ENCODE measurements around the gene CFAP73.
A peak's percentile ranks its signal among the peaks of the same experiment; 100 is the strongest.
"Not testable (repeated sequence)": the region's sequence is repeated elsewhere in the genome, so short reads cannot be mapped to it uniquely, and the experiment has no call there.

Gene CFAP73

DNA sequence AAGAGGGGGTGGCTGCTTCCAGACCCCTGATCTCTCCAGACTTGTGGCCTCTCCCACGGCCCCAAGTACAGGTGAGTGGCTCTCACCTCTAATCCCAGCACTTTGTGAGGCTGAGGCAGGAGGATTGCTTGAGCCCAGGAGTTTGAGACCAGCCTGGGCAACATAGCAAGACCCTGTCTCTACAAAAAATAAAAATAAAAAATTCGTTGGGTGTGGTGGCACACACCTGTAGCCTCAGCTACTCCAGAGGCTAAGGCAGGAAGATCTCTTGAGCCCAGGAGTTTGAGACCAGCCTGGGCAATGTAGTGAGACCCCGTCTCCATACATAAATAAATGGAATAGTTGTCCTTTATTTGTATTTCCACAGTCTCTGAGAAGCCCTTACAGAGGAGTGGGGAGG is 7.8 kb upstream of the CFAP73 start:
- not testable (repeated sequence) for DNase-seq (ENCODE audit: low read depth in 1 of 2, low spot score in 1 of 2)

GRCh38 chr12:113142173-113142885 is 7.2 kb upstream of the CFAP73 start:
- DNase-seq (ENCODE audit: low read depth in 1 of 2, low spot score in 1 of 2): no peak

- DNase-seq (ENCODE audit: low read depth in 1 of 2, low spot score in 1 of 2): no peak
Observed at GRCh38 chr12:113142886-113143332, 6.6 kb upstream of the CFAP73 start.

DNA sequence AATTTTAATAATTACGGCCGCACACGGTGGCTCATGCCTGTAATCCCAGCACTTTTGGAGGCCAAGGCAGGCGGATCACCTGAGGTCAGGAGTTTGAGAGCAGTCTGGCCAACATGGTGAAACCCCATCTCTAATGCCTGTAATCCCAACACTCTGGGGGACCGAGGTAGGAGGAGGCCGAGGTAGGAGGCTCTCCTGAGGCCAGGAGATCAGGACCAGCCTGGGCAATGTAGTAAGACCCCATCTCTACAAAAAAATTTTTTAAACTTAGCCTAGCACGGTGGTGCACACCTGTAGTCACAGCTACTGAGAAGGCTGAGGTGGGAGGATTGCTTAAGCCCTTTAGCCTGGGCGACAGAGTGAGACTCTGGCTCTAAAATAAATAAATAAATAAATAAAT is 5.6 kb upstream of the CFAP73 start:
- DNase-seq (ENCODE audit: low read depth in 1 of 2, low spot score in 1 of 2): no peak

DNA sequence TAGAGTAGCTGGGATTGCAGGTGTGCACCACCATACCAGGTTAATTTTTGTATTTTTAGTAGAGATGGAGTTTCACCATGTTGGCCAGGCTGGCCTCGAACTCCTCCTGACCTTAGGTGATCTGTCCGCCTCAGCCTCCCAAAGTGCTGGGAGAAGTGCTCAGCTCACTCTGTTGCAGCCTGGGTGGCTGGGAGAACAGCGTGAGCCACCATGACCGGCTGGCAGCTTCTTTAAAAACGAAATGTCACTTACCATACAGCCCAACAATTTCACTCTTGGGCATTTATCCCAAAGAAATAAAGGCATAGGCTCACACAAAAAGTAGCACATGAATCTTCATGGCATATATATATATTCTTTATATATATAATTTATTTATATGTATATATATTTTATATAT is 4.7 kb upstream of the CFAP73 start:
- DNase-seq (ENCODE audit: low read depth in 1 of 2, low spot score in 1 of 2): no peak

DNA sequence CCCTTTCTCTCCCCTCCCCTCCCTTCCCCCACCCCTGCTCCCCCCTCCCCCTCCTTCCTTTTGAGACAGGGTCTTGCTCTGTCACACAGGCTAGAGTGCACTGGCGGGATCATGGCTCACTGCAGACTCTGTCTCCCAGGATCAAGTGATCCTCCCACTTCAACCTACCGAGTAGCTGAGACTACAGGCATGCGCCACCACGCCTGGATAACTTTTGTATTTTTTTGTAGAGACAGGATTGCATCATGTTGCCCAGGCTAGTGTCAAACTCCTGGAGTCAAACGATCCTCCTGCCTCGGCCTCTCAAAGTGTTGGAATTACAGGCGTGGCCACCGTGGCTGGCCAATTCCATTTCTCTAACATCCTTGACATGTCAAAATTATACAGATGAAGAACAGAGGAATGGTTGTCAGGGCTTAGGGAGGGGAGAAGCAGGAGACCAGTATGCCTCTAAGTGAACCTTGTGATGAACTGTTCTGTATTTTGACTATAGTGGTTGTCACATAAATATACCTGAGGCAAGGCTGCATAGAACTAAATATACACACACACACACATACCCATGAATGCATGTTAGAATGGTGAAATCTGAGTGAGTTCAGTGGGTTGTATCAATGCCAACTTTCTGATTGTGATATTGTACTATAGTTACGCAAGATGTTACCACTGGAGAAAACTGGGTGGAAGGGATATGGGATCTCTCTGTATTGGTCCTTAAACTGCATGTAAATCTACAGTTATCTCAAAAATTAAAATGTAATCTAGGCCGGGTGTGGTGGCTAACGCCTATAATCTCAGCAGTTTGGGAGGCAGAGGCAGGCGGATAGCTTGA is 3.6 kb upstream of the CFAP73 start:
- no peak for DNase-seq (ENCODE audit: low read depth in 1 of 2, low spot score in 1 of 2)

DNA sequence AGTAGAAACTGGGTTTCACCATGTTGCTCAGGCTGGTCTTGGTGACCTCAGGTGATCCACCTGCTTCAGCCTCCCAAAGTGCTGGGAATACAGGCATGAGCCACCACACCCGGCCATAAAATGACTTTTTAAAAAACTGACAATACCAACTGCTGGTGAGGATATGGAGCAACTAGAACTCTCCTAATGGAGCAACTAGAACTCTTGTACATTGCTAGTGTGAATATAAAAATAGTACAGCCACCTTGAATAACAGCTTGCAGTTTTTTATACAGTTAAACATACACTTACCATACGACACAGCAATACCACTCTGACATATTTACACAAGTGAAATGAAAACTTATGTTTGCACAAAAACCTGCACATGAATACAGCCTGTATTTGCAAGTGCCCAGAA is 2.5 kb upstream of the CFAP73 start:
- DNase-seq (ENCODE audit: low read depth in 1 of 2, low spot score in 1 of 2): no peak

DNA sequence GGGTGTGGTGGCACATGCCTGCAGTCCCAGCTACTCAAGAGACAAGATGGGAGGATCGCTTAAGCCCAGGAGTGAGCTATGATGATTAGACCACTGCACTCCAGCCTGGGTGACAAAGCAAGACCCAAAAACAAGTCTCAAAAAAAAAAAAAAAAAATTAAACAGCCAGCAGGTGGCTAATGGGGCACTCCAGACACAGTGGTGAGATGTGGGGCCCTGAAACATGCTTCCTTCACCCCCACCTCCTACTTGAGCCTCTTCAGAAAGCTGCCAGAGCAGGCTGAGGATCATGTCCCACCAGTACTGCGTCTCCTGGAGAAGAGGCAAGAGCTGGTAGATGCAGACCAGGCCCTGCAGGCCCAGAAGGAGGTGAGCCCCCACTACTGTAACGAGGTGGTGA is 2.1 kb downstream of the CFAP73 start:
- no peak for DNase-seq (ENCODE audit: low read depth in 1 of 2, low spot score in 1 of 2)

GRCh38 chr12:113152196-113152834 is 2.8 kb downstream of the CFAP73 start:
- no peak for DNase-seq (ENCODE audit: low read depth in 1 of 2, low spot score in 1 of 2)

GRCh38 chr12:113152835-113153814 is 3.6 kb downstream of the CFAP73 start:
- DNase-seq (ENCODE audit: low read depth in 1 of 2, low spot score in 1 of 2): peak; percentile 13 to 45

DNA sequence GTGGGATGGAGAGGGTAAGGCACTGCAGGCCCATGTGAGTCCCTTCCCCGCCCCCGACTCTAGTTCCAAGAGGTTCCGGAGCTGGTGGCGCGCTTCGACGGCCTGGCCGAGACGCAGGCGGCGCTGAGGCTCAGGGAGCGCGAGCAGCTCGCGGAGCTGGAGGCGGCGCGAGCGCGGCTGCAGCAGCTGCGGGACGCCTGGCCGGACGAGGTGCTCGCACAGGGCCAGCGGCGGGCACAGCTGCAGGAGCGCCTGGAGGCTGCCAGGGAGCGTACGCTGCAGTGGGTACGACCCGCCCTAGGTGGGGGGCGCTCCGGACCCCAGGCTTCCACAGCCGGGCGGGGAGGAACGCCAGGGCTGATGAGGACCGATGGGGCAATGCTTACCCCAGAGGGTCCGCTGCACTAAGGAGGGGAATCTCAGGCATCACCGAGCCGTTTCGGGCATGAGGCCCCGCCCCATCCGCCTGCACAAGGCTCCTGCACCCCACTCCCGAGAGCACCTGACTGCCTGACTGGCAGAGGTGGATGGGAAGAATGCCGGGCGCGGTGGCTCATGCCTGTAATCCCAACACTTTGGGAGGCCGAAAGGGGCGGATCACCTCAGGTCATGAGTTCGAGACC is 4.9 kb downstream of the CFAP73 start:
- DNase-seq (ENCODE audit: low read depth in 1 of 2, low spot score in 1 of 2): no peak

DNA sequence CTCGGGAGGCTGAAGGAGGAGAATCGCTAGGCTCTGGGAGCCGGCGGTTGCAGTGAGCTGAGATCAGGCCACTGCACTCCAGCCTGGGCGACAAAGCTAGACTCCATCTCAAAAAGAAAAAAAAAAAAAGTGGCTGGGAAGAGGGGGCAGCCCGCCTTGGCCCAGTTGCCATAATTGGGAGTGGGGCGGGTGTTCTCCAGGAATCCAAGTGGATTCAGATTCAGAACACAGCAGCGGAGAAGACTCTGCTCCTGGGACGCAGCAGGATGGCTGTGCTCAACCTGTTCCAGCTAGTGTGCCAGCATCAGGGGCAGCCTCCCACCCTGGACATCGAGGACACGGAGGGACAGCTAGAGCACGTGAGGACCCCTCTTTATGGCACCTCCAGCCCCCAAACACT is 5.5 kb downstream of the CFAP73 start:
- DNase-seq (ENCODE audit: low read depth in 1 of 2, low spot score in 1 of 2): no peak

GRCh38 chr12:113155646-113156045 is 6.1 kb downstream of the CFAP73 start:
- no peak for DNase-seq (ENCODE audit: low read depth in 1 of 2, low spot score in 1 of 2)

DNA sequence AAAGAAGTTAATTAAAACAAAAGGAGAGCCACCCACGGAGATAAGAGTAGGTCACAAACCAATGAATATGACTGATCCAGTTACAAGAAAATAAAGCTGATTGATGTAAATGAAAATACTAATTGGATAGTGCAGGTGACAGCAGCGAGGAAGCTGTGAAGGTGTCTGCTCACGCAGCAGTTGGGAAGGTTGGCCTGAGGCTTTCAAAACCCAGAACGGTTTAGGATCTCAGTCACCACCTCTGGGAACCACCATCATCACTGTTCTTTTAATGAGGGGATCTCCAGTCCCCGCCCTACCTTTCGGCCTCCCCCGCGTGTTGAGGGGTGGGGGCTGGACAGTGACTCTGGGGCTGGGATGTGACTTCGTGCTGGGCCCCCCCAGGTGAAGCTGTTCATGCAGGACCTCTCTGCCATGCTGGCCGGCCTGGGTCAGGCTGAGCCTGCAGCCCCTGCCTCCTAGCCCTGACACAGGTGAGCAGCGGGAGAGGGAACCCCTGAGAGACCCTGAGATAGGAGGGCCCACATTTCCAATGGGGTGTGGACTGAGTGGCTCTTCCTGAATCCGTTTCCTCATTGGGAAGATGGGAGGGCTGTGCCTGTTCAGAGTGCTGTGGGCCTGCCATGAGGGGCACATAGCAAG is 7.8 kb downstream of the CFAP73 start:
- DNase-seq (ENCODE audit: low read depth in 1 of 2, low spot score in 1 of 2): no peak

DNA sequence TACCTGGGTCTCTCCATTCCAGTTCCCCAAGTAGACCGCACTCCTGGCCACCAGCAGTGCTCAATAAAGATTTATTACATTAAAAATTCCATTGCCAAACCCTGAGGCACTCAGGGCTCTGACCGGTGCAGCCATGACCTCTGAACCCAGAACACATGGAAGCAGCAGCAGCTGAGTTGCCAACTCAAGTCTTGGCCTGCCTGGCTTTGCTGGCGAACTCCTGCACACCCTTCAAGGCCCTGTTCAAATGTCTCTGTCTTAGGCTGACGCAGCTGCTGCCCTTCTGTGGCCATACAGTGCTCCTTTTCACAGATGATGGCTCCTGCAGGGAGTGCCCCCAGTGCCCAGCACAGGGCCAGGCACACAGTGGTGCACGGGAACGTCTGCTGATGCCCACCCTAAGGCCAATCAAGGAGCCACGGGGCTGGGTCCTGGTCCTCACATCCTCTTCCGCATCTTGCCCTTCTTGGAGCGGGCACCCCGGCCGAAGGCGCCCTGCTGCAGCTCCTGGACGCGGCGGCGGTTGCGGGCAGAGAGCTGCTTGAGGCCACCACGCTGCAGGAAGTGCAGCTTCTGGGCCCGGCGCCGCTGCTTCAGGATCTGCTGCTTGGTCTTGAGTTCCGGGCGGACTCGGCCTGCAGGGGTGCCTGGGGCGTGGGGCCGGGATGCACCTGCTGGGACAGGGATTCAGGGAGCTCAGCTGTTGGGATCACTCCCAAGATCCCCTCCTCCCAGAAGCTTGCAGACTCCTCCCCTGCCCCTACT is 9.1 kb downstream of the CFAP73 start:
- DNase-seq (ENCODE audit: low read depth in 1 of 2, low spot score in 1 of 2): no peak

DNA sequence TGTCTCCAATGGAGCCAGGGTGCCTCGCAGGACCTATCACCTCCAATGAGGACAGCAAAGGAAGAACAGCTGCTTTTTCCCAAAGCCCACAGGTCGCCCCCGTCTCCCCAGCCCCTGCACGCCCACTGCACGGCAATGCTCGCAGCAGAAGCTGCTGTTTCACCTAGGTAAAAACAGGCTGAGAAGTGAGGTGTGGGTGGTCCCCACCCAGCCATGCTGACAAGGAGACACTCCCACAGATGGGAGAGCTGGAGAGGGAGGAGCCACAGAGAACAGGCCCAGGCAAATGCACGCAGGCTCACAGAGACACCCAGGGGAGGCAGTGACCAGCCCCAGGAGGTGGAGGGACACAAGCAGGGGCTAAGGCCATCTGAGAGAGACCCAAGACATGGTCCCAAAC is 10.4 kb downstream of the CFAP73 start:
- DNase-seq (ENCODE audit: low read depth in 1 of 2, low spot score in 1 of 2): no peak

- no peak for DNase-seq (ENCODE audit: low read depth in 1 of 2, low spot score in 1 of 2)
Observed at GRCh38 chr12:113161415-113162016, 12.0 kb downstream of the CFAP73 start.

DNA sequence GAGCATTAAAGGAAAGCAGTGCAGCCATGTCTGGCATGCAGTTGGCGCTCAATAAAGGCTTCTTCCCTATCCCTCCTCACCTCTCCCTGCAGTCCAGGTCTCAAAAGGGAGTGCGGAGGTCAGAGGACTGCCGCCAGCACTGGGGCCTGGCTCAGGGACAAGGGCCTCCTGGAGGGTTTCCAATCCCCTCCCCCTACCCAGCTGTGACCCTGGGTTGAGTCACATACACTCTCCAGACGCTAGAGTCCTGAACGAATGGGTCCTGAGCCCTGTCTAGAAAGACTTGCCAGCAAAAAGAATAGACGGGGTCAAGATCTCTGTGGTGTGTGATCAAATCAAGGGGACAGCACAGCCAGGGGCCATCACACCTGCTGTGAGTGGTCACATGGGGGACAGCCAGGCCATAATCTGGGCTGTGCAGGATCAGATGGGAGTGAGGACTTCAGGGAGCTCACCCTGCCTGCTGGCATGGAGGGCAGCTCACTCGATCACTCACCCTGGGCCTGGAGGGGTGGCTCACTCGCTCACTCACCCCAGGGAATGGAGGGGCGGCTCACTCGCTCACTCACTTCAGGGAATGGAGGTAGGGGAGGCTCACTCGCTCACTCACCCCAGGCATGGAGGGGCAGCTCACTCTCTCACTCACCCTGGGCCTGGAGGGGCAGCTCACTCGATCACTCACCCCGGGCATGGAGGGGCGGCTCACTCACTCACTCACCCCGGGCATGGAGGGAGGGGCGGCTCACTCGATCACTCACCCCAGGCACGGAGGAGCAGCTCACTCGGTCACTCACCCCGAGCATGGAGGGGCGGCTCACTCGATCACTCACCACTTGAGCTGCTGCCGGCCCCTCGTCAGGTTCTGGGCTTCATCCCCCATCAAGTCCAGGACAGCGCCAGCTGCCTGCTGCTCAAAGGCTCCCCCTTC is 12.8 kb downstream of the CFAP73 start:
- no peak for DNase-seq (ENCODE audit: low read depth in 1 of 2, low spot score in 1 of 2)

All from stimulated activated CD4-positive, alpha-beta T cell treated with anti-CD3 and anti-CD28 coated beads, Interleukin-15, amount 100 ng/mL, for 1 hour (primary cell).